NOMO-1 (cell line): ENCODE results near the gene LMX1A.

Experiments used
- DNase-seq, 2 experiments: peaks; one replicate each; lab custom pipeline; 2025; ENCODE audit not compliant: unreplicated experiment in 2 of 2; lab: John Stamatoyannopoulos, UW

LMX1A gene

DNA sequence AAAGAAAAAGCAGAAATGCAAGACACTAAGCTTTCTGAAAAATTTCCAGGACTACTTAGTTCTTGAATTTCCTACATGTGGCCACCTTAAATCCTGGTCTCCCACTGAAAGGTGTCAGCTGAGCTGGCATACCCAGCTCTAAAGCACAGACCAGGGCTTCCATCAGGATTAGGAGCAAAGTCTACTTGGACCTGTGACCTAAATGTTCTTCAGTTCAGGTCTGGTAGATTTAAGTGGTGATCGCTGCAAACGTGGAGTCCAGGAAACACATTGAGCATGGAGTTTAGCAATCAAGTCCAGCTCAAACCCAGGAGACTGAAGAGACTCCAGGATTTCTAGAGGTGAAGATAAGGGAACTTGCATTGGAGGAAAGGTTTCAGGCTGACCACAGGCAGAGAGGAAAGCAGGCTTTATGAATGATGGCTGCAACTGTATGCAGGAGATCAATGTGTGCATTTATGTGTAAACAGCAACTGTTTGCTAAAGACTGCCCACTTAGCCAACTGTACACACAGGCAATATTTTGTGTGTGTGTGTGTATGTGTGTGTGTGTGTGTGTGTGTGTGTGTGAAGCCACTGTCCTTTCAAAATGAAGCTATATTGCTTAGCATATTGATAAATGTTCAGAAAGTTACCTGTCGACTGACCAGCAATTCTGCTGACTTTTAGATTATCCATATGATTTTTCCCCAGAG lies 75.2 kb downstream of the LMX1A start:
- DNase-seq, result no peak

DNA sequence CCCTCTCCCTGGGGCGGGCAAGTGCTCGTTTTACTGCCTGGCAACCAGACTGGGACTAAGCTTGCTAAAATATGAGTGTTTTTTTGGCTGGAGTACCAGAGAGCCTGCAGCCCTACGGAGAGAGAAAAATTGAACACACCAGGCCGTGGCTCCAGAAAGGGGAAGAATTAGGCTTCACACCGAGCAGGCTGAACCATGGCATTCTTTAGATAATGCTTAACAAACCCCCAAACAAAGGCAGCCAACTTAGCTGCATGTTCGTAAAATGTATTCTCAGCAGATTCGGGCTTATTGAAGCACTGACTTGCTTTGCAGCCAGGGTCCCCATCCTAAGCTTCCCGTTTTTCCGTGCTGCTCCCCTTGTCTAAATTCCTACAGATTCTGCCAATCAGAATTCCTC lies 76.6 kb downstream of the LMX1A start:
- no peak for DNase-seq

DNA sequence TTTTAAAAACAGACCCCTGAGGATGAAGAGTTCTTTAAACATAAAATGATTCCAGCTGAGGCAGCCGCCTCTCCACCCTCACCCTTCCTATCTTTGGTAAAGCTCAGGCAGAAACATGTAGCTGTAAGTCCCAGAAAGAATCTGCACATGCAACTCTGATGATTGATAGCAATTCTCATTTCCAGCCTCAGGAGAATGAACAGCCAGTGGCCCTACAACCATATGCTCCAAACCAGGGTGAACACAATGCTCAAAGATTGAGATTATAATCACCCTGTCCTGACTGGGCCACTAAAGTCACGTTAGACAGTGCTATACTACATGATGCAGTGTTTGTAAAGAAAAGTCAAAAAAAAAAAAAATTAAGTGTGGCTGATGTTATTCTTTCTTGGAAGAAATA lies 80.2 kb downstream of the LMX1A start:
- DNase-seq, result no peak

DNA sequence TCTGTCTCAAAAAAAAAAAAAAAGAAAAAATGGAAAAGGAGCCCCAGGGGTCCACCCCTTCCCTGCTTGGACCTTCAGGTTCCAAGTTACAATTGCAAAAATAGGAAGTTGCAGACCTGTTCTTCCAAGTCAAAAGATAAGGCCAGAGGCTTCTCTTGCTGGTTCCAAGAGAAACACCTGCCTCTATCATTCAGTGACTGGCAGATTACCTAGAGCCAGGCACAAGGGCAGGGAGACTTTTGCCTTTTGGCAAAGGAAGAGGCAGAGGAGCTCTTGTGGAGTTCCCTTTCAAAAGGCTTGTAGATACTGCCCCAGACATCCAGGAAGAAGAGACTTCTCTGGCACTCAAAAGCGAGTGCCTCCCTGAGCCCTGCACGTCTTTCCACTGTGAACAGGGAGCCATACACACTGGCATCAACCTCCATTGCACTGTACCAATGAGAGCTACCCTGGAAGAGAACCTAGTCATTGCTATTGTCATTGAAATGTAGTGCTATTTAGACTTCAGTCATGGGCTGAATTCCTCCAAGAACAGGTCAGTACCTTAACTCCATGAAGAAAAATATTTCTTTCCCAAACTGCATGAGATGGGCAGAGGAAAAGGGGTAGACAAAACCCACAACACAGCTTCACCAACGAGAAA lies 91.2 kb downstream of the LMX1A start:
- no peak for DNase-seq

DNA sequence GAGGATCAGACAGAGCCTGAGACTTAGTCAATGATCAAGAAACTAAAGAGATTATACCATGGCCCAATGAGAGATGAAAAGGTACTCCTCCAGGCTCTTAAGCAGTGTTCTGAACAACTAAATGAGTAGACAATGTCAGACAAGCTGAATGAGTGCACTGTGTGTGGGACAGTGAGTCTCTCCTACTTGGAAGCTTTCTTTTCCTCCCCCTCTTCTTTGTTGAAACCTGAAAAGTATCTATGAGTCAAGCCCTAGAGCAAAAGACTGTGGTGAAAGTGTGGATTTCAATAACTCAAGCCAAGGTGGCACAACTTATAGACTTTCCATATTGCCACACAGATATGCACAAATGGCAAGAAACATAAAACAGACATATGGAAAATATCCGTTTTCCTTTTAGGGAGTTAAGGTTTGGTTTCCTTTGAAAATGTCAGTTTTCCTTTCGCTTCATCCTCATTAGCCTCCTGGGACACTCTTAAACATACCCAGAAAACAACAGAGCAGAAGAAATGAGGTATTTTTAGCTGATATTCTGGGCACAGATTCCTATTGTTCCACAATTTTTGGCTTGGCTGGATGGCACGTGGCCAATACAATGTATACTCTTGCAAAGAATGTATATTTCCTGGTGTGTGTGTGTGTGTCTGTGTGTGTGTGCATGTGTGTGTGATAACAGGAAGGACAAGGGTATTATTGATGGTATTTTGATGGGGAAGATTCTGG lies 96.6 kb downstream of the LMX1A start:
- DNase-seq, result no peak

DNA sequence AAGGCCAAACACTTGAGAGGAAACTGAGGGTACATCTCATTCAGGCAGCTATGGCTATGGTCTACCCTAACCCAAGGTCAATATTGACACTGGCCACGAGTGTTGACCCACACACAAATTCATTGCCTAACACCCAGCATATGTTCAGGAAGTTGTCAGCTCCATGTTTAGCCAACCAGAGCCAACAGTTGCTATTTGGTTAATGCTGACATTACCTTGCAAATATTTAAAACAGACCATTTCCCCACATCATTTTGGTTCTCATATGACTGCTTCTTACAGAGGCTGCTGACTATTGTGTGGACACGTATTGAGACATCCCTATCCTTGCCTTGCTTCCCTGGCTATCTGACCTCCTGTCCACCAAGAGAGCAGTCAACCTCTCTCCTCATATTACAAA lies 97.3 kb downstream of the LMX1A start:
- DNase-seq, result no peak

DNA sequence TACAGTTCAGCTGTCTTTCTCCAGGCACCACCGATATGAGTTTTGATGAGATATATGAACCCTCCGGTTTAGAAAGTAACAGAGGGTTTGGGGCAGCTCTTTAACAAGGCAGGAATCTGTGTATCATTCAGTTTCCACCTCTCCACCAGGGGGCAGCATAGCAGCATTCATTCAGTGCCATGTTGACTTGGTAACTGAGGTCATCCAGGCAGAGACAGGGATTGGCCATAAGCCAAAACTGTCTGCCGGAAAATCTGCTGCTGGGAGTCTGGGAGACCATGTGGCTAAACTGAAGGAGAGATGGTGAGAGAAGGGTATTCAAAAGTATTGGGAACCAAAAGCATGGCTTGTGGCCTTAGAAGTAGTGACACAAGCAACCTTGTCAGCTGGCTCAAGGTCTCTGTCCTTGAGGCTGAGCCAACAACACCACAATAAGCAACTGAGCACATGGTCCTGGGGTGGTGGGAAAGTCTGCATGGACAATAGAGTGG lies 98.5 kb downstream of the LMX1A start:
- peak in 1 of 2 experiments; percentile 3 for DNase-seq

DNA sequence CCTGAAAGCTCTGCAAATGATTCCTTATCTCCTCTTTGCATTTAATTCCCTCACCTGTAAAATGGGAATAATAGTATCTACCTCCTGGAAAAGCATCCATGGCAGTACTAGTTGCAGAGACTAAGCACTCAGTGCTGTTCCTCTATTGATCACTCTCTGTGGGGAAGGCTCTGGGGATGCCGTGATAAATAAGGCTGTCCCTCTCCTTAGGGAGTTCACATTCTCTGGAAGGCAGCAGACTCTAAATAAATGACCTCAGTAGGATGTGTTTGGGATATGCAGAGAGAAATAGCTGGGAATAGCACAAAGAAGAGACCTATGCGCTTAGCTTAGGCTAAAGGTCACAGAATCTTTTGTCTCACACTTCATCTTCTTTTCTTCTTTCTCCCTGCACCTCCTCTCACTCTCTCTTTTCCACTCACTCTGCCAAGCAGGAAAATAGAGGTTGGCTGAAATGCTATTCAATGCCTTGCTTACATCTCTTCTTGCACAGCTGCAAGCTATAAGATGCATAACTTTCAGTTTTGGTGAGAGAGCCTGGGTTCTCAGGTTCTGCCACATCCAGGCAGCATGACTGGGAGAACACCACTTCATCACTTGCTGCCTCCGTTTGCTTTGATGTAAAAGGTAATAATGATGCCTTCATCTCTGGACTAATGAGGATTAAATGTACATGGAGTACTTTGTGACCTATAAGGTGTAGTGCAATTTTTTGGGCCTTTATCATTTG lies 101.5 kb downstream of the LMX1A start:
- DNase-seq, result no peak

DNA sequence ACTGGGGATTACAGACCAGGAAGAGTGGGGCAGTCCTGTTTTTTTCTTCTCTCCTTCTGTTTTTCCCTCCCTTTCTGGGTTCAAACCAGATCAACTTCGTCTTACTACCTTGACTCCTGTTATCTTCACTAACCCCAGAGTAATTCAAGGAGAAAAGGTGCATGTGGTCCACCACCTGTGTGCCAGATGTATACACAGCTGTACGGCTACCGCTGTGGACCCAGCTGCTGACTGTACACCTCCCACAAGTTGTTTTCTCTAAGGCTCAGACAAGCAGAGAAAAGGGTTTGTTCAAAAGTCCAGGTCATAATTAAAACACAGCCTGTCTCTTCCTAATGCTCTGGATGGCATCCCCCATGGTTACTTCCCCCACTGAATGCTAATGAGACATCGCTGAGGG lies 102.1 kb downstream of the LMX1A start:
- DNase-seq, result no peak

DNA sequence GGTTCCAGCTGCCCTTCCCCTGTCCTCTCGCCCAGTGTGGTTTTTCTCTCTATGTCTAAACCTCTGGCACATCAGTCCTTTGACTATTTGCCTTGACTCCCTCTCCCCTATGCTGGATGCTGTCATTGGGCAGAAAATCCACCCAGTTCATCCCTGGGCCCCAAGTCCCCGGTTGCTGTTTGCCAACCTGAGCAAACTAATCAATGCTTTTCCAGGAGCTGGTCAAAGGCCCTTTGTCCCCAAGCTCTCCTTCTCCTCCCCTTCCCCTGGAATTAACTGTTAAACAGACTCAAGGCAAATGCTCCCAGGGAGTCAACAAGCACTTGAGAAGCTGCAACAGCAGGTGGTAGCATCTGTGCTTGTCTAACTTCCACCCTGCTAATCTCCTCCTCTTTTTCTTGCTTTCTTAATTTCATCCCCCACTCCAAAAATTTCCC lies 102.7 kb downstream of the LMX1A start:
- DNase-seq, result no peak

DNA sequence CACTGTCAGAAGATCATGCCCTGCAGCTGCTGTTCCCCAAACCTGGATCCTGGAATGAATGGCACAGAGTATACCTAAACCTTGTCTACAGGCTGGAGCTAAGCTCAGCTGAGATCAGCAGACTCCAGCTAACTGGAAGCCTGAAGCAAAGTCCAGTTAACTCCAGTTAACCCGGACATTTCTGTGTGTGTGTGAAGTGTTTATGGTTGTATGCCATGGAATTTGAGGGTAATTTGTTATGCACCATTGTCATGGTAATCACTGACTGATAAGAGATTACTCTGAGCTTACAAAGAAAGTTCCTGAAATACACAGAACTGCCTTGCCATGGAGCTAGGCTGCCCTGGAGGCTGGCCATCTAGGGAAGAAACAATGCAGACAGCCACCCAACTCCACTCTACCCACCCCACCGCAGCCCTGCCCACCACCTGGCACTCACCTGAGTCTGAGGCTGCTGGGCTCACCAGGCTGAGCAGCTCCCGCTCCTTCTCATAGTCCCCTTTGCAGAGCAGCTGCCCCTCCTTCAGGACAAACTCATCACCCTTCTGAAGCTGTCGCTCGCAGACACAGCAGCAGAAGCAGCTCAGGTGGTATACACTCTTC lies 107.4 kb downstream of the LMX1A start:
- no peak for DNase-seq

DNA sequence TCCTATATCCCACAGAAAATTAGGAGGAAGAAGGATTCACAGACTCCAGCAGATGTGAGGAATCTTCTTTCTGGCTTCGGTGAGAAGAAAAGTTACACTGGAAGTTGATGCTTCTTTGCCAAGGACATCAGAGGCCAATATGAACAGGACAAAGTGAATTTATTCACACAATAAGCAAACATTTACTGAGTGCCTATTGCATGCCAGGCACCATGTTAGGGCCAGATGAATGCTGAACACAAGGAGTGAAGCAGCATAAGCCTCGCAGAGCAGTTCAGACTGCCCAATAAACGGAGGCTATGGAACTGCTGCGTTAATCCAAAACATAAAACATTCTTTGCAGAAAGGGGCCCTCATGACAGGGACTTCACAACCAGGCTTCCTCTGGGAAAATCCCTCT lies 114.6 kb downstream of the LMX1A start:
- no peak for DNase-seq

DNA sequence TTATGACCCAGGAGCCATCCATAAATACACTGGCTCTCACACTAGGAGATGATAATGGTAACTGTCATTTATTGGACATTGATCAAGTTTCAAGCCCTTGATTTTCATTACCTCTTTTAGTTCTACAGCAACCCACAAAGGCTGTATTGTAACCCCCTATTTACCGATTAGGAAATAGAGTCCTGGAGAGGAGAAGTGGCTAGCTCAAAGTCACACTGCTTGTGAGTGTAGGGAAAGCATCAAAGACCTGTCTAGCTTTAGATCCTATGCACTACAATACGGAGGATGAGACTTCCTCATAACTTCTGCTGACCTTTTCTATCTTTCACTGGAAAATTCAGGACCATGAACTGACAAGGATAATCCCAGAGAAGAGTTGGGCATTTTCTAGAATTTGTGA lies 115.2 kb downstream of the LMX1A start:
- DNase-seq, result no peak

DNA sequence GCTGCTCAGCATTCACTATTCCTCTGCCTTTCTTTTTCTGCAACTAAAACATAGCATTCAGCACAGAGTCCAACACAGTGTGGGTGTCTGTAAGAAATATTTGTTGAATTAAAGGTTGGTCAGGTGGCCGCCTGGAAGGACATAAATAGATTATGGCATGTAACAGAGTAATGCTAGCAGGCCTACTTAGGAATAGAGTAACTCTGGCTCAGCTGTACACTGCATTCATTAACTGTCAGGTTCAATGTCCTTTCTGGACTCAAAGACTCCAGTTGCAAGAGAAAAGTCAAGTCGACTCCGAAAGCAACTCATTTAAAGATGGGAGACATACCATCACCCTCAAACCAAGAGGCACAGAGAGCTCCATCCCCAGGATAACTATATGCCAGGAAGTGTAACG lies 116.0 kb downstream of the LMX1A start:
- DNase-seq, result no peak

DNA sequence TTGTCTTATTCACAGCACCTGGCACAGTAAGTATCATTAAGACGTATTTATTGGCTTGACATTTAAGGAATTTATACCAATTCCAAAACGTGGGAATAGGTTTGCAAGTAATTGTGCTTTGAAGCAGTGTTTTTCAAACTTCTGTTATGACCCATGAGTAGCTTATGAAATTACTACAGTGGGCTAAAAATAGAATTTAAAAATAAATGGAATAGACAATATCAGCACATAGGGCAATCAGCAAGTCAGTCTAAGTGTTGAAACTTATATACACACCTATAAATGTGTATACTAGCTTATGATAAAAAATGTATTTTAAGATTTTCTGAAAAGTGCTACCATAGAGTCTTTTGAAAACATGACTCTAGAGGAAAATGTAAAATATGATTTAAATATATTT lies 116.6 kb downstream of the LMX1A start:
- no peak for DNase-seq

DNA sequence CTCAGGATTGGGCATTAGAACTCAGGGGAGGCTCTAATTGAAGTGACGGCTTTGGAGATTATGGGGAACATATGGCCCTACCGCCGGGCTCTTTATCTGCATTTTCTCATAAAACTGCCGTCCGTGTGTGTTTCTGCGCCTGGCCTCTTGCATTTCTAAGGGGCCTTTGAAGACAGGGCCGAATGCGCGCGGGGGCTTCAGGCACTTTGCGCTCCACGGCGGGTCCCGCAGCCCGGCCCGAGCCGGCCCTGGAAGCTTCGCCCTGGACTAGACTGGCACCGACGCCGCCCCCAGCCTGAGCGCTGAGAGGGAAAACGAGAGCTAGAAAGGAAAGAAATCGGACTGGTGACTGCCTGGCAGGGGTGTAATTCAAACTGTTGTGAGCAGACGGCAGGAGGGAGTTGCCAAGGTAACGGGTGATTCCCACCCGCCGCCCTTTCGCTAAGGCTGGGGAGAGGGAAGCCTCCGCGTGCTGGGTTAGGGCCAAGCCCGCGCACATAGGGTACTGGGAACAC lies 120.7 kb downstream of the LMX1A start:
- no peak for DNase-seq

DNA sequence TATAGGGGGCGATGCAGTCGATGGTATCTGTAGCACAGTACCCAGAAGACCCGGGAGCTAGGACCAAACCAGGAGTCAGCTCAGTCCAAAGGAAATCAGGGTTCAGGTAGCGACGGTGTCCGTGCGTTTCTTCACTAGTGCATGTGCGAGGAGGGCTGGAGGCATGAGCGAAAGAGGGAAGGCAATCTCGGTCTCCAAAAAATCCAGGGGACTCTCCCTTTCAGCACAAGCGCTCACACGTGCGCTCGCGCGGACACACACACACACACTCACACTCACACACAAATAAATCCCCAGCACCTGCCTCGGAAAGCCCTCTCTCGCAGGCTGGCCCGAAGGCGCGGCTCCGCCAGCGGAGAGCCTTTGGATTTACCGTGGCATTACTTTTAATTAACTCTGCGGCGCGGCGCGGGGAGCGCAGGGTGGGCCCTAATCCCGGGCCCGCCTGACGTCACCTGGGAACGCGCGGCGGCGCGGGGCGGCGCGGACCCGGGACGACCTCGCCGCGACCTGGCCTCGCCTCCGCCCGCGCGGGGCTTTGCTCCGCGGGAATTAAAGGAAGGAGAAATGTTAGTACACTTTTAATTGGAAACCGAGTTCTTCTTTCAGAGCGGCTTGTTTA lies 121.2 kb downstream of the LMX1A start:
- DNase-seq, result no peak

DNA sequence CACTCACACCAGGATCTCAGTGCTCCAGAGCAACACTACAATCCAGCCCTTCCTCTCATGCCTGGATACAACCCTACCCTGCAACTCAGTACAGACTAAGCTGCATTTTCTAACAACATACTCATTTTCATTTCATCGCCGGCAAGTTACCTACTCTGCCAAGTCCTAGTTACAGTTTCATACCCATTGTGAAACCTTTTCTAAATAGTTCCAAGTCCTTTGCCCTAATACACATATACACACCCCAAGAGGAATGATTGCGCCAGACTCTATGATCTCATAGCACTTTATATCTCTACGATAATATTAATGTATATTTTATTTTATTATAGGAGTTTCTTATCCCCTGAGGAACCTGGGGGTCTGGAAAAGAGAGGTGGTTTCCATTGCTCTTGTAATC lies 122.4 kb downstream of the LMX1A start:
- DNase-seq, result no peak

DNA sequence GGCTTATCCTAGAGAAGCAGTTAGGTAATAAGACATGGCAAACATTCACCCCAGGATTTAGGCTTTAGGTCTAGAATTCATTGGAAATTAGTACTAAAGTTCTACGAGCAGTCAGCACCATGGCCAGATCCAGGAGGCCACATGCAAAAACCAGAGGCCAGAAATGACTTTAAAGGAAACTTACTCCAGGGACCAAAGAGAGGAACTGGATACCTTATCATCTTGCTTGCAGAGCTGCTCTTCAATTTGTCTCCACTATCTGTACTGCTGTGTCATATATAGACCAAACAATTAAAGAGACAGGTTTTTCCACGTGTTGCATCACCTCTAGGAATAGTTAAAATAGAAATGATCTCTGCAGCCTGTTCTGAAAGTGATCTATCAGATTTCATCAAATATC lies 127.8 kb downstream of the LMX1A start:
- no peak for DNase-seq

DNA sequence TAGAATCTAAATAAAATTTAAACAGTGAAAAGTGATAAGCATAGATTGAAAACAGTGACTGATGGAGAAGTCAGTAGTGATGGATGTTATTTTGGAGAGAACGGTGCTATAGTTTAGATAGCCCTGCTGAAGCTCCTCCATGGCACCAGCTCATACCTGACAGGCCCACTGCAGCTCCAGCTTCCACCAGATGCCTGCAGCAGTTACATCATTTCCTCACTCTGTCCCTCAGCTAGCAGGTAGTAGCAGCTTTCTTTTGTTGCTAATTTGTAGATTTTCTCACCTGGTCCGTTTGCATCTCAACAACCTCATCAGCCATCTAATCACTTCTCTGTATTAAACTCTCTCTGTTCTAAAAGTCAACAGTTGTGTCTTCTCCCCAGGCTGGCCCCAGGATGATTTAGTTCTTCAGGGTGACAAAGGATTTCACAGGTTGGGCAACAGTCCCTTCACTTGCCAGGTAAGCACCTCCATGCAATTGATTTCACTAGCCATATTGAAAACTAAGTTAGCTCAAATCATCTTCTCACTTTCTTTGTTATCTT lies 128.3 kb downstream of the LMX1A start:
- no peak for DNase-seq
